Astrocyte (in vitro differentiated cells and primary cell): Measurements from ENCODE around the gene DMXL2.

Experiments used
- CTCF ChIP-seq: IDR thresholded peaks from 2 replicates; pipeline ENCODE4 v1.5.1; 2011; ENCODE audit warnings: low read depth, mild to moderate bottlenecking, inconsistent platforms, low read length, moderate library complexity; ENCODE audit not compliant: insufficient read depth
- EZH2 ChIP-seq: IDR thresholded peaks from 2 replicates; pipeline ENCODE4 v1.6.1; 2012; ENCODE audit warnings: mild to moderate bottlenecking, low read length, inconsistent platforms; ENCODE audit not compliant: insufficient read depth

- TF ChIP-seq CTCF, result no peak
- no peak for TF ChIP-seq EZH2
Measured at GRCh38 chr15:51669381-51669780, 46.8 kb upstream of the DMXL2 start.
